Measurements from ENCODE around the gene PALB2.
A peak's percentile ranks its signal among the peaks of the same experiment; 100 is the strongest.

Gene PALB2

DNA sequence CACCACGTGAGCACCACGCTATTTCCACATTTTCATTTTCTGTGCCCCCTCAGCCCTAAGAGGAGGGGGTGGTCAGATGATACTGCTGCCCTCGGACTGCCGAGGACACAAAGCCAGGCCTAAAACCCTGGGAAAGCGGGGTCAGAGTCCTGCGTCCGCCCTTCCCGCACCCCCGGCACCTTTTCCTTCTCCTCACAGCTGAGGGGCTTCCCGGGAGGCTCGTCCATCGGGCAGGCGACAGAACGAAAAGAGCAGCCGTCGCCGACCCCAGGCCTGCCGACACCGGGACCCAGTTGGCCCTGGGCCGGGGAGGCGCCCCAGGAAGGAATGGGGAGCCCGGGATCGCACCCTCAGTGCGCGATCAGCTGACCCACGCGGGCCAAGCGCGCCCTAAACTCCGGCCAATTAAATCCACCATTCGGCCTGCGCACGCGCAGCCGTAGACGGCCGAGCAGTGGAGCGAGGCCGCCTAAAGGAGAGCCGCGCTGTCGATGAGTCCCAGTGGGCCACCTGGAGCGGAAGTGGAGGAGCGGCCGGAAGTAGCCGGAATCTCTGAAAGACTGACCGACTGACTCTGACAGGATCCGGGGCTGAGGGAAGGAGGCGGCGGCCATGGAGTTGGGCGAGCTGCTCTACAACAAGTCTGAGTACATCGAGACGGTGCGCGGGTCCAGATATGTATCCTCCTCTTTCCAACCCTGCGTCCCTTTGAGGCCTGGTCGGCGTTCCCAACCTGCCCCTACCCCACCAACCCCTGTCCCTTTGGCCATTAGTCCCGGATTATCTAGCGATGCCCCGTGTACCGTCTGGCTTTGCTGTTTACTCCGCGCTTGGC lies at the start of gene PALB2, which contains the start of gene DCTN5:
Gene PALB2, minus strand, starts transcription at position 380 of the 835 bp plus-strand sequence. Its CDS starts 153 bp downstream, at position 227.
Gene DCTN5, plus strand, starts transcription at position 536 of the 835 bp plus-strand sequence. Its CDS starts 77 bp downstream, at position 613.
- DNase-seq (ENCODE audit: low read depth in 2 of 2): peak; percentile 78 to 79

DNA sequence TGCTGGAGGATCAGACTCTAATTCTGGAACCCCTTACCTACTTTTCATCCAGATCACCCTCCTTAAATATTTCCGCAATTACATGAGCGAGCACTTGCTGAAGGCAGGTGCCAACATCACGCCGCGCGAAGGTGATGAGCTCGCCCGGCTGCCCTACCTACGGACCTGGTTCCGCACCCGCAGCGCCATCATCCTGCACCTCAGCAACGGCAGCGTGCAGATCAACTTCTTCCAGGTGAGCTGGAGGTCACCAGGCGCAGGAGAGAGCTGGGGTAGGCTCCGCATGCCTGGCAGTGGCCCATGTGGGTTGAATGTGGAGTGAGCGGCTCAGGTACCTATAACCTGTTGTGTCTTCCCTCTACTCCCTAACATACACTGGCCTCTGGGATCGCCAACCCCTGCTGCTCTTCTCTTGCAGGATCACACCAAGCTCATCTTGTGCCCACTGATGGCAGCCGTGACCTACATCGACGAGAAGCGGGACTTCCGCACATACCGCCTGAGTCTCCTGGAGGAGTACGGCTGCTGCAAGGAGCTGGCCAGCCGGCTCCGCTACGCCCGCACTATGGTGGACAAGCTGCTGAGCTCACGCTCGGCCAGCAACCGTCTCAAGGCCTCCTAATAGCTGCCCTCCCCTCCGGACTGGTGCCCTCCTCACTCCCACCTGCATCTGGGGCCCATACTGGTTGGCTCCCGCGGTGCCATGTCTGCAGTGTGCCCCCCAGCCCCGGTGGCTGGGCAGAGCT lies 48.5 kb upstream of the PALB2 start:
- no peak for DNase-seq (ENCODE audit: low read depth in 2 of 2)

DNA sequence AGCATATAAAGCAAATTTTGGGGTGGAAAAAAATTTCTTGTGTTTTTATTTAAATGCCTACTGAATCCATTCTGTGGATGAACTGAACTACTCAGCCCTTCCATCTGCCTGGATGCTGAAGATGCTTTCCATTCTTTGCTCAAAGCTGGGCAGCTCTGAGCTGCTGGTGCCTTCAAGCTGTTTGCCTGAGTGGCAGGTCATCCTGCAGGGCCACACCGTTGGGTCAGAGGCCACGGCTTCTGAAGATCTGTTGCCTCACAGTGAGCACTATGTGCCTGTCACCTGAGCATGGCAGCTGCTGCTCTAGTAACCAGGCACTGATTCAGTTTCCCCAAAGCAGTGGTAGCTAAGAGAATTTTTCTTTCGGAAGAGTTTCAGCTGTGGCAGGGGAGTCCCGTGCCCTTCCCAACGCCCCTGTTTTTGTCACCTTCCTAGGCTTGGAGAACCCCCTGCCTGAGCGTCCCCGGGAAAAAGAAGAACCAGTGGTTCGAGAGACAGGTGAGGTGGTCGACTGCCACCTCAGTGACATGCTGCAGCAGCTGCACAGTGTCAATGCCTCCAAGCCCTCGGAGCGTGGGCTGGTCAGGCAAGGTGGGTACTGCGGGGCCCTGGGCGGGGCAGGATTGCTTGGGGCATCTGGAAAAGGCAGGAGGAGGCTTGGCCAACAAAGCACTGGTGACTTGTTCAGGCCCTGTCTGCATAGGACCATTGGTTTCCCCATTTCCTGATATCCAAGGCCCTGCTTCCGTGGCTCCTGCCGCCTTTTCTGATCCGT lies 46.1 kb upstream of the PALB2 start:
- DNase-seq (ENCODE audit: low read depth in 2 of 2): no peak

- no peak for DNase-seq (ENCODE audit: low read depth in 2 of 2)
Observed at GRCh38 chr16:23683487-23683886, 42.4 kb upstream of the PALB2 start.

GRCh38 chr16:23682181-23682580 lies 41.1 kb upstream of the PALB2 start:
- DNase-seq (ENCODE audit: low read depth in 2 of 2): no peak

DNA sequence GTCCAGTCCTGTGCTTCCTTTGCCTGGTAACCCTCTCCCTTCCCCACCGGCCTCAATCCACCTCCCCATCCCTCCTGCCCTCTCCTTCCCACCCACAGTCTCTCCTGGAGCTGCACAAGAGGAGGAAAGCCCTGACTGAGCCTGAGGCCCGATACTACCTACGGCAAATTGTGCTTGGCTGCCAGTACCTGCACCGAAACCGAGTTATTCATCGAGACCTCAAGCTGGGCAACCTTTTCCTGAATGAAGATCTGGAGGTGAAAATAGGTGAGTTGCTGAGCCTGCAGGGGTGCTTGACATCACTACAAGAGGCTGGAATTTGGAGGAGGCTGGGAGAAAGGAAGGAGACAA lies 38.9 kb upstream of the PALB2 start:
- no peak for DNase-seq (ENCODE audit: low read depth in 2 of 2)

DNA sequence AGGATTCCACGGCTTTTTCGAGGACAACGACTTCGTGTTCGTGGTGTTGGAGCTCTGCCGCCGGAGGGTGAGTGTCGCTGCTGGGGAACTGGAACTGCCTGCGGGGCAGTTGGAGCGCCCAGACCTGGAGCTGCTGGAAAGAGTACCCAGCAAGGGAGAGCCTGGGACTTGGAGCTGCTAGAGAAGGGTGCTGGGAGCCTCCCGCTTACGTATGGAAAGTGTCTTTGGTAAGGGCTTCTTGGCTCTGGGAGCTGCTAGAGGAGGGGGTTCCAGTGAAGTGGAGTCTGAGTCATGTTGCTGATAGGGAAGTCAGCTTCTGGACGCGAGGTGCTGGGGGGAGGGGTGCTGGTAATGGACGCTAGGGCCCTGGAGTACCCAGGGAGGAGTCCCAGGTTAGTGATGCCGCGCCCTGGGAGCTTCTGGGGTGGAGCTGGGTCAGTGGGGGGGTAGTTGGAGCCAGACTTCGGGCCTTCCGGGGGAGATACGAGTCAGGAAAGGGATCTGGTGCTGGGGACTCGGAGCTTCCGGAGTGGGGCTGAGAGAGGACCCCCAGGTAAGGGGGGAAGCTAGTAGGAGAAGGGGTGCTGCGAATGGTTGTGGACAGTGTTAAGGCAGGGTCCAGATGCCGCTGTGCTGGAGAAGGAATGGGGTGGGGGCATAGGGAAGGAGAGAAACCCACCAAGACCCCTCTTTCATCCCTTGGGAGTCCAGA lies 38.3 kb upstream of the PALB2 start:
- no peak for DNase-seq (ENCODE audit: low read depth in 2 of 2)

GRCh38 chr16:23678430-23679273 lies 37.5 kb upstream of the PALB2 start, which contains the start of gene PLK1:
Gene PLK1 (plus strand): TSS chr16:23678889. CDS start chr16:23678933, 44 bp downstream.
- peak; percentile 32 to 38 for DNase-seq (ENCODE audit: low read depth in 2 of 2)

- no peak for DNase-seq (ENCODE audit: low read depth in 2 of 2)
Observed at GRCh38 chr16:23676924-23677480, 35.9 kb upstream of the PALB2 start.

DNA sequence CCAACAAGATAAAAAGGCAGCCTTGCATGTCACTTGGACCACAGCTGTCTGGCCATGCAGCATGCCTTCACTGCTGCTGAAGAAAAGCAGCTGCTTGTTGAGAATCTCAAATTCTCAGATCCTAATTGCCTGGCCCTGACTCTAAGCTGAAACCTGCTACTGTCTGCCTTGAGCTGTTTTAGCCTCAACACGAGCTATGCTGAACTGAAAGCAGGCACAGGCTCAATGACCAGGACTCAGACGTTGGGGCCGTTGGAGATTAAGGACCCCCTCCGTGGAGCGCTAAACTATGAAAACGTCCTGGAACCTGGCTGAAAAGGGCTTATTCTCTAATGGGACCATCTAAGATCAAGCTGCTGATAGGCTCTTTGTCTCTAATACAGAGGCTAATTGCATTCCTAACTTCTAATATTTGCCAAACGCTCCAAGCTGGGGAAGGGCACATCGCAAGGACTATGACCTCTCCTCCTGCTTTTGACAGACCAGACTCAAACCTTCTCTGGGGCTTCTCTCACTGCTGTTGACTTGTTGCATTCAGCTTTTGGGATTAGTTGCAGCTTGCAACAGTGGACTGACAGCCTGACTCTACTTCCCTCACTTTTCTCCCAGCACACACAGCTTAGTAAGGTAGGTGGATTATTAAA lies 33.0 kb upstream of the PALB2 start:
- DNase-seq (ENCODE audit: low read depth in 2 of 2): no peak

GRCh38 chr16:23670137-23670776 lies 29.1 kb upstream of the PALB2 start:
- no peak for DNase-seq (ENCODE audit: low read depth in 2 of 2)

GRCh38 chr16:23668873-23669272 lies 27.8 kb upstream of the PALB2 start:
- no peak for DNase-seq (ENCODE audit: low read depth in 2 of 2)

- DNase-seq (ENCODE audit: low read depth in 2 of 2): no peak
Observed at GRCh38 chr16:23668225-23668624, 27.1 kb upstream of the PALB2 start.

GRCh38 chr16:23667355-23667659 lies 26.2 kb upstream of the PALB2 start:
- no peak for DNase-seq (ENCODE audit: low read depth in 2 of 2)

GRCh38 chr16:23666571-23667354 lies 25.7 kb upstream of the PALB2 start:
- DNase-seq (ENCODE audit: low read depth in 2 of 2): no peak

GRCh38 chr16:23663918-23664317 lies 22.8 kb upstream of the PALB2 start:
- DNase-seq (ENCODE audit: low read depth in 2 of 2): no peak

DNA sequence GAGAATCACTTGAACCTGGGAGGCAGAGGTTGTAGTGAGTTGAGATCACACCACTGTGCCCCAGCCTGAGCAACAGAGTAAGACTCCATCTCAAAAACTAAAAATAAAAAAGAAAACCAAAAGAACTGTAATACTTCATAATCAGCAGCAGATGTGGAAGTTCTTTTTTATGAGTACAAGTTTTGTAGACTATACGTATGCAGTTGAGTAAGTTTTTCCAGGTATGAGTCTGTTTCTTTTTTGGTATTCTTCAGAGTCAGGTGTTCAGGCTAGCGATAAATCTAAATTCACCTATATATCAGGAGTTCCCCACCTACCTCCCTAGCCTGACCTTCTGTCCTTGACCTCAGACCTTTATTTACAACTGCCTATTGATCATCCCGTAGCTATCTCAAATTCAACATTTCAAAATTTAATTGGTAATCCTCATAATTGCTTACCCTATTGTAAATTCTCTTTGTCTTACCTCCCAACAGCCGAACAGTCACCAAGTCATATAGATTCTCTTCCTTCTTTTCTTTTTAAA lies 10.9 kb upstream of the PALB2 start:
- DNase-seq (ENCODE audit: low read depth in 2 of 2): no peak

DNA sequence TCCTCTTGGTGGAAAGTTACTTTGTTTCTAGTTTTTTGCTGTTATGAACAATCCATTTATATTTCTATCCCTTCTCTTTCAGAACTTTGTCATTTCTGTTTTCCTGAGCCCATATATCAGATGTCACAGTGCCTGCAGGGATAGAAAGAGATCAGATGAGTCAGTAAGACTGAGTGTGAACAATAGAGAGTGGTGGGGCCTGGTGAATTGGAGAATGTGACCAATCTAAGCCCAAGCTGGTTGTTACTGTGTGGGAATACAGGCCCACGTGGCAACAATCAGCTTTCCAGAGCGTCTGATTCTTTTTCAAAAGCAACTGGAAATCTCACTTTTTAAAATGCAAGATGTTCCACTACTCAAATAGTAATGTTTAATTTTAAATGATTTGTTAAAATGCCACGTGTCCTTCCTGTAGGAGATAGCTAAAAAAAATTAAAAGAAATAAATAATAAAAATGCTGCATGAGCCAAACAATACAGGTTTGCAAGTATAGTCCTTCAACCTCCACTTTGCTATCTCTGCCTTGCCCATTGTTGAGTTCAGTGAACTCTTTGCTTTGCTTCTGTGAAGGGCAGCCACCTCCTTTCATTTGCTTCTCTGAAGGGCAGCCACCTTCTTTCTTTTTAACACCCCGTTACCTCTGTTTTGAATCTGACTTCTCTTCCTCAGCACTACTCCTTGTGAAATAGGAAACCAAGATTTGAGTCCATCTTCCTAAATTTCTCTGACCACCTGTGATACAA lies 9.7 kb upstream of the PALB2 start:
- DNase-seq (ENCODE audit: low read depth in 2 of 2): no peak
